GM12878 (cell line): ENCODE data around the gene PSMB1. TPM values are rescaled to one million over a fixed set of nuclear protein-coding genes. Genes with fewer than 3 reads are reported as not detected.

Experiments used
- ASH2L ChIP-seq: fragments of 300-600, 200-600 bp; sonication (generic); IDR thresholded peaks from 2 replicates; pipeline ENCODE4 v1.6.1; 2017; ENCODE audit warnings: low read depth, mild to moderate bottlenecking, borderline replicate concordance
- CHD1 ChIP-seq: IDR thresholded peaks from 2 replicates; pipeline ENCODE4 v1.6.1; 2012; ENCODE audit warnings: low read depth, low read length, improper control_type of control experiment
- DPF2 ChIP-seq: fragments of 450-650 bp; IDR thresholded peaks from 2 replicates; pipeline ENCODE4 v1.6.1; 2017; ENCODE audit warnings: mild to moderate bottlenecking
- HSF1 ChIP-seq: fragments of 150-350 bp; IDR thresholded peaks from 2 replicates; pipeline ENCODE4 v1.6.1; 2014; ENCODE audit warnings: mild to moderate bottlenecking, low read depth, low read length
- IKZF2 ChIP-seq, 2 experiments: fragments of 450-650 bp; IDR thresholded peaks; 2 replicates each; pipeline ENCODE4 v1.6.1; 2017; ENCODE audit warnings: mild to moderate bottlenecking in 2 of 2, moderate library complexity in 2 of 2
- MEF2A ChIP-seq: IDR thresholded peaks from 2 replicates; pipeline ENCODE4 v1.6.1; 2011; ENCODE audit warnings: low read depth, mild to moderate bottlenecking, low read length, moderate library complexity; ENCODE audit not compliant: insufficient read depth
- MYC ChIP-seq: IDR thresholded peaks from 2 replicates; pipeline ENCODE4 v1.6.1; 2011; ENCODE audit warnings: mild to moderate bottlenecking, low read length, moderate library complexity, inconsistent platforms; ENCODE audit not compliant: insufficient read depth, insufficient replicate concordance, insufficient read length, severe bottlenecking
- NFYB ChIP-seq: IDR thresholded peaks from 2 replicates; pipeline ENCODE4 v1.6.1; 2011; ENCODE audit warnings: low read depth, mild to moderate bottlenecking, low read length, improper control_type of control experiment, moderate library complexity; ENCODE audit not compliant: insufficient read depth
- NR2C2 ChIP-seq: IDR thresholded peaks from 2 replicates; pipeline ENCODE4 v1.6.1; 2011; ENCODE audit warnings: borderline replicate concordance, low read depth; ENCODE audit not compliant: control insufficient read depth, insufficient read length
- RB1 ChIP-seq: fragments of 450-650 bp; formaldehyde crosslinking; IDR thresholded peaks from 2 replicates; pipeline ENCODE4 v1.6.1; 2017; ENCODE audit warnings: mild to moderate bottlenecking, borderline replicate concordance
- RBBP5 ChIP-seq: fragments of 200-600 bp; sonication (generic); conservative IDR thresholded peaks from 2 replicates; pipeline ENCODE4 v1.6.1; 2016
- TCF12 ChIP-seq: IDR thresholded peaks from 2 replicates; pipeline ENCODE4 v1.6.1; 2011; ENCODE audit warnings: low read depth, mild to moderate bottlenecking, low read length
- TCF3 ChIP-seq: IDR thresholded peaks from 2 replicates; pipeline ENCODE4 v1.6.1; 2012; ENCODE audit warnings: low read depth, mild to moderate bottlenecking, low read length, borderline replicate concordance; ENCODE audit not compliant: insufficient read depth
- ZNF687 ChIP-seq: fragments of 450-650 bp; IDR thresholded peaks from 2 replicates; pipeline ENCODE4 v1.6.1; 2017; ENCODE audit warnings: mild to moderate bottlenecking, moderate library complexity
- polyA plus RNA-seq, 11 experiments: library from polyadenylated mRNA; depleted of rRNA in 4 of 11; unstranded in 6 of 11; stranded (reverse) in 5 of 11; fragments of >200 nt; fragmentation: Nextera tagmentation in 4 of 11; fragmentation: Illumina TruSeq in 1 of 11; extraction: Ambion mirVana in 4 of 11; extraction: Trizol in 1 of 11; gene quantifications; 1 replicate in 1 of 11; 2 replicates in 10 of 11; pipeline versions ENCODE4 v1.2.1 to v1.2.3, GENCODE V29; 2011 to 2016; ENCODE audit warnings: inconsistent platforms in 2 of 11, missing spikeins in 2 of 11, low read depth in 1 of 11
- total RNA-seq, 4 experiments: library from RNA; depleted of rRNA in 3 of 4; stranded (reverse); fragments of >200 nt in 3 of 4; fragmentation: Illumina TruSeq in 1 of 4; extraction: Trizol in 1 of 4; gene quantifications; 2 replicates each; pipeline versions ENCODE4 v1.2.1 to v1.2.3, GENCODE V29; 2013 to 2021
- TF ChIP-seq, protein P1 (sequence below): fragments of 450-650 bp; IDR thresholded peaks from 2 replicates; pipeline ENCODE4 v1.6.1; 2017; ENCODE audit warnings: mild to moderate bottlenecking, moderate library complexity
- TF ChIP-seq, protein P2 (sequence below): fragments of 450-650 bp; IDR thresholded peaks from 2 replicates; pipeline ENCODE4 v1.6.1; 2018; ENCODE audit warnings: mild to moderate bottlenecking, low read depth, moderate library complexity; ENCODE audit not compliant: partially characterized antibody

PSMB1 gene
- total and polyA plus RNA-seq, 10 of the 15 experiments (the other 5 are each of a cell fraction or from before 2014, with no cell fraction given): 208 to 1,317 (median 508) TPM

DNA sequence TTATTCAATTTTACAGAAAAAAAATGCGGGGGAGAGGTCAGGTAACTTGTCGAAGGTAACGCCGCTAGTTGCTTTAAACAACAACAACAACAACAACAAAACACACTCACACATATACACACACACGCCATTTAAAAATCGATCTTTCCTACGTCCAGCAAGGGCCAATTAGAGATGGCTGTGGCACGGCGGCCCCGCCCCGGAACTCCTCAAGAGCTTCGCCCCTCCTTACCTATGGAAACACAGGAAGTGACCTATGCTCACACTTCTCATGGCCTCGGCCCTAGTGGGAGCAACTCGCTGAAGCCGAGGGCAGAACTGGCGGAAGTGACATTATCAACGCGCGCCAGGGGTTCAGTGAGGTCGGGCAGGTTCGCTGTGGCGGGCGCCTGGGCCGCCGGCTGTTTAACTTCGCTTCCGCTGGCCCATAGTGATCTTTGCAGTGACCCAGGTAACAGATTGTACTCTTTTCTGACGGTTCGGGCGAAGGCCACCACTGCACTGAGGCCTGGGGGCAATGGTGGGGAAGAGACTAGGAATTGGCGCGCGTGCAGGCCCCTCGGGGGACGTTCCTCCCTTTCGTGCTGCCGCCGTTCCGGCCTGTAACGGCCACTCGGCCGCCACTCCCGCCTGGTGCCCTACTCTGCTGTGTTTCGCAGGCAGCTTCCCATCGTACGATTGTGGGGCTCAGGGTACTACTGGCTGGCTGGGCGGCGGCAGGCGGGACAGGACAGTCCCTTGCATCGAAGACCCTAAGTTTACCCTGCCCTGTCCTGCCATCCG is 1.1 kb upstream of the PSMB1 start, which contains the start of gene TBP (continued):
- TF ChIP-seq, protein P1, sequence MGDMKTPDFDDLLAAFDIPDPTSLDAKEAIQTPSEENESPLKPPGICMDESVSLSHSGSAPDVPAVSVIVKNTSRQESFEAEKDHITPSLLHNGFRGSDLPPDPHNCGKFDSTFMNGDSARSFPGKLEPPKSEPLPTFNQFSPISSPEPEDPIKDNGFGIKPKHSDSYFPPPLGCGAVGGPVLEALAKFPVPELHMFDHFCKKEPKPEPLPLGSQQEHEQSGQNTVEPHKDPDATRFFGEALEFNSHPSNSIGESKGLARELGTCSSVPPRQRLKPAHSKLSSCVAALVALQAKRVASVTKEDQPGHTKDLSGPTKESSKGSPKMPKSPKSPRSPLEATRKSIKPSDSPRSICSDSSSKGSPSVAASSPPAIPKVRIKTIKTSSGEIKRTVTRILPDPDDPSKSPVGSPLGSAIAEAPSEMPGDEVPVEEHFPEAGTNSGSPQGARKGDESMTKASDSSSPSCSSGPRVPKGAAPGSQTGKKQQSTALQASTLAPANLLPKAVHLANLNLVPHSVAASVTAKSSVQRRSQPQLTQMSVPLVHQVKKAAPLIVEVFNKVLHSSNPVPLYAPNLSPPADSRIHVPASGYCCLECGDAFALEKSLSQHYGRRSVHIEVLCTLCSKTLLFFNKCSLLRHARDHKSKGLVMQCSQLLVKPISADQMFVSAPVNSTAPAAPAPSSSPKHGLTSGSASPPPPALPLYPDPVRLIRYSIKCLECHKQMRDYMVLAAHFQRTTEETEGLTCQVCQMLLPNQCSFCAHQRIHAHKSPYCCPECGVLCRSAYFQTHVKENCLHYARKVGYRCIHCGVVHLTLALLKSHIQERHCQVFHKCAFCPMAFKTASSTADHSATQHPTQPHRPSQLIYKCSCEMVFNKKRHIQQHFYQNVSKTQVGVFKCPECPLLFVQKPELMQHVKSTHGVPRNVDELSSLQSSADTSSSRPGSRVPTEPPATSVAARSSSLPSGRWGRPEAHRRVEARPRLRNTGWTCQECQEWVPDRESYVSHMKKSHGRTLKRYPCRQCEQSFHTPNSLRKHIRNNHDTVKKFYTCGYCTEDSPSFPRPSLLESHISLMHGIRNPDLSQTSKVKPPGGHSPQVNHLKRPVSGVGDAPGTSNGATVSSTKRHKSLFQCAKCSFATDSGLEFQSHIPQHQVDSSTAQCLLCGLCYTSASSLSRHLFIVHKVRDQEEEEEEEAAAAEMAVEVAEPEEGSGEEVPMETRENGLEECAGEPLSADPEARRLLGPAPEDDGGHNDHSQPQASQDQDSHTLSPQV: no peak
- TF ChIP-seq CHD1: 0 out of 2 replicates have a peak, but pooled peaks have one; percentile 61
- TF ChIP-seq NR2C2: no peak
- no peak for TF ChIP-seq MYC
- no peak for TF ChIP-seq ZNF687
- TF ChIP-seq TCF12: peak; percentile 56; the same call in 1 of the 2 replicates
- no peak for TF ChIP-seq RBBP5
- TF ChIP-seq TCF3: no peak
- TF ChIP-seq RB1: peak; percentile 23; the same call in 1 of the 2 replicates
- no peak for TF ChIP-seq IKZF2 (IDR thresholded peaks at IDR 0.05)
- TF ChIP-seq NFYB: peak; percentile 84
- TF ChIP-seq HSF1: no peak
- no peak for TF ChIP-seq DPF2
- TF ChIP-seq MEF2A: no peak
- TF ChIP-seq, protein P2, sequence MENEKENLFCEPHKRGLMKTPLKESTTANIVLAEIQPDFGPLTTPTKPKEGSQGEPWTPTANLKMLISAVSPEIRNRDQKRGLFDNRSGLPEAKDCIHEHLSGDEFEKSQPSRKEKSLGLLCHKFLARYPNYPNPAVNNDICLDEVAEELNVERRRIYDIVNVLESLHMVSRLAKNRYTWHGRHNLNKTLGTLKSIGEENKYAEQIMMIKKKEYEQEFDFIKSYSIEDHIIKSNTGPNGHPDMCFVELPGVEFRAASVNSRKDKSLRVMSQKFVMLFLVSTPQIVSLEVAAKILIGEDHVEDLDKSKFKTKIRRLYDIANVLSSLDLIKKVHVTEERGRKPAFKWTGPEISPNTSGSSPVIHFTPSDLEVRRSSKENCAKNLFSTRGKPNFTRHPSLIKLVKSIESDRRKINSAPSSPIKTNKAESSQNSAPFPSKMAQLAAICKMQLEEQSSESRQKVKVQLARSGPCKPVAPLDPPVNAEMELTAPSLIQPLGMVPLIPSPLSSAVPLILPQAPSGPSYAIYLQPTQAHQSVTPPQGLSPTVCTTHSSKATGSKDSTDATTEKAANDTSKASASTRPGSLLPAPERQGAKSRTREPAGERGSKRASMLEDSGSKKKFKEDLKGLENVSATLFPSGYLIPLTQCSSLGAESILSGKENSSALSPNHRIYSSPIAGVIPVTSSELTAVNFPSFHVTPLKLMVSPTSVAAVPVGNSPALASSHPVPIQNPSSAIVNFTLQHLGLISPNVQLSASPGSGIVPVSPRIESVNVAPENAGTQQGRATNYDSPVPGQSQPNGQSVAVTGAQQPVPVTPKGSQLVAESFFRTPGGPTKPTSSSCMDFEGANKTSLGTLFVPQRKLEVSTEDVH: peak; percentile 89
- no peak for TF ChIP-seq ASH2L
